SJSA1 (cell line): Measurements from ENCODE around the gene SOX4. TPM values are rescaled to one million over a fixed set of nuclear protein-coding genes. Genes with fewer than 3 reads are reported as not detected.
"Not testable (repeated sequence)": the region's sequence is repeated elsewhere in the genome, so short reads cannot be mapped to it uniquely, and the experiment has no call there.

ENCODE experiments used
- DNase-seq, 2 experiments: peaks; one replicate each; pipeline ENCODE4 v3.0.0-alpha.2; 2015 to 2020; ENCODE audit warnings: low spot score in 2 of 2, low read depth in 1 of 2
- H3K27ac ChIP-seq: fragments of 250-450 bp; sonication (Bioruptor Pico); 2 replicates; pipeline ENCODE4 v1.5.1; 2020; ENCODE audit warnings: mild to moderate bottlenecking, moderate library complexity
- H3K27me3 ChIP-seq: fragments of 250-450 bp; sonication (Bioruptor Pico); replicated peaks from 2 replicates; pipeline ENCODE4 v1.5.1; 2020; ENCODE audit warnings: mild to moderate bottlenecking, moderate library complexity
- H3K36me3 ChIP-seq: fragments of 250-450 bp; sonication (Bioruptor Pico); 2 replicates; pipeline ENCODE4 v1.5.1; 2020; ENCODE audit warnings: mild to moderate bottlenecking
- H3K4me1 ChIP-seq: fragments of 250-450 bp; sonication (Bioruptor Pico); replicated peaks from 2 replicates; pipeline ENCODE4 v1.6.1; 2021; ENCODE audit warnings: mild to moderate bottlenecking
- H3K4me3 ChIP-seq: fragments of 250-450 bp; sonication (Bioruptor Pico); 2 replicates; pipeline ENCODE4 v1.5.1; 2020; ENCODE audit warnings: mild to moderate bottlenecking
- H3K9me3 ChIP-seq: fragments of 250-450 bp; sonication (Bioruptor Pico); replicated peaks from 2 replicates; pipeline ENCODE4 v1.5.1; 2020; ENCODE audit warnings: mild to moderate bottlenecking
- total RNA-seq: library from RNA; depleted of rRNA; stranded (reverse); fragments of >200 nt; shearing (Covaris generic); gene quantifications from 2 replicates; pipeline ENCODE4 v1.2.3, GENCODE V29; 2014; rRNA removed

The SOX4 gene
- 32.3 and 34.1 TPM in 2 replicates for total RNA-seq

- peaks cover 36% of the 10 kb centered on the region for H3K36me3 ChIP-seq
- peak; percentile 96 to 98 for DNase-seq
- H3K27ac ChIP-seq = peak within 1 kb of the TSS; percentile 76
- H3K4me3 ChIP-seq = peak within 1 kb of the TSS; percentile 75
- H3K4me1 ChIP-seq = peaks cover 9% of the 10 kb centered on the region
- H3K27me3 ChIP-seq = no peaks in the 10 kb centered on the region
- no peaks in the 10 kb centered on the region for H3K9me3 ChIP-seq
Observed at GRCh38 chr6:21593412-21593926, at the start of gene SOX4. TSS of gene SOX4 (plus strand) at chr6:21593751. CDS start at chr6:21594535, 784 bp downstream.

GRCh38 chr6:21552286-21552685 lies 41.3 kb upstream of the SOX4 start:
- H3K4me1 ChIP-seq, H3K27me3 ChIP-seq, H3K27ac ChIP-seq, DNase-seq, H3K36me3 ChIP-seq, H3K9me3 ChIP-seq, H3K4me3 ChIP-seq: not testable (repeated sequence)

- no peaks in the 10 kb centered on the region for H3K27me3 ChIP-seq
- H3K36me3 ChIP-seq = no peaks in the 10 kb centered on the region
- no peak for DNase-seq
- no peak overlapping the region for H3K27ac ChIP-seq
- no peak overlapping the region for H3K4me3 ChIP-seq
- H3K4me1 ChIP-seq = no peaks in the 10 kb centered on the region
- peaks cover 2% of the 10 kb centered on the region; the same call in 1 of the 2 replicates for H3K9me3 ChIP-seq
Observed at GRCh38 chr6:21554286-21554685, 39.3 kb upstream of the SOX4 start.

- no peaks in the 10 kb centered on the region for H3K4me1 ChIP-seq
Observed at GRCh38 chr6:21555197-21555596, 38.4 kb upstream of the SOX4 start.

GRCh38 chr6:21556511-21556910 lies 37.0 kb upstream of the SOX4 start:
- Histone ChIP-seq H3K4me1 (no peaks in the 10 kb centered on the region), H3K9me3 (no peaks in the 10 kb centered on the region)
- no peak for DNase-seq

More at GRCh38 chr6:21555197-21555596, 38.4 kb upstream of the SOX4 start:
- Histone ChIP-seq H3K4me3 (no peak overlapping the region), H3K9me3 (no peaks in the 10 kb centered on the region; the same call in 1 of the 2 replicates), H3K27ac (no peak overlapping the region), H3K27me3 (no peaks in the 10 kb centered on the region), H3K36me3 (no peaks in the 10 kb centered on the region)
- no peak for DNase-seq

GRCh38 chr6:21556968-21557721 lies 36.4 kb upstream of the SOX4 start:
- Histone ChIP-seq H3K4me3 (no peak overlapping the region), H3K27me3 (no peaks in the 10 kb centered on the region), H3K27ac (no peak overlapping the region), H3K36me3 (no peaks in the 10 kb centered on the region), H3K4me1 (no peaks in the 10 kb centered on the region), H3K9me3 (no peaks in the 10 kb centered on the region)
- no peak for DNase-seq

More at GRCh38 chr6:21556511-21556910, 37.0 kb upstream of the SOX4 start:
- H3K4me3 ChIP-seq = no peak overlapping the region
- H3K27me3 ChIP-seq = no peaks in the 10 kb centered on the region
- no peak overlapping the region for H3K27ac ChIP-seq
- H3K36me3 ChIP-seq = no peaks in the 10 kb centered on the region

- DNase-seq = no peak
- no peaks in the 10 kb centered on the region for H3K36me3 ChIP-seq
Observed at GRCh38 chr6:21559238-21559637, 34.3 kb upstream of the SOX4 start.

GRCh38 chr6:21560249-21560648 lies 33.3 kb upstream of the SOX4 start:
- Histone ChIP-seq H3K27ac (no peak overlapping the region), H3K27me3 (no peaks in the 10 kb centered on the region)

More at GRCh38 chr6:21559238-21559637, 34.3 kb upstream of the SOX4 start:
- H3K4me1 ChIP-seq = no peaks in the 10 kb centered on the region
- H3K27ac ChIP-seq = no peak overlapping the region
- no peaks in the 10 kb centered on the region for H3K9me3 ChIP-seq
- H3K4me3 ChIP-seq = no peak overlapping the region
- H3K27me3 ChIP-seq = no peaks in the 10 kb centered on the region

GRCh38 chr6:21565431-21565830 lies 28.1 kb upstream of the SOX4 start:
- Histone ChIP-seq H3K27ac (no peak overlapping the region), H3K9me3 (no peaks in the 10 kb centered on the region), H3K36me3 (no peaks in the 10 kb centered on the region), H3K4me1 (no peaks in the 10 kb centered on the region), H3K27me3 (no peaks in the 10 kb centered on the region), H3K4me3 (no peak overlapping the region)
- no peak for DNase-seq

More at GRCh38 chr6:21560249-21560648, 33.3 kb upstream of the SOX4 start:
- Histone ChIP-seq H3K9me3 (no peaks in the 10 kb centered on the region), H3K4me1 (no peaks in the 10 kb centered on the region), H3K4me3 (no peak overlapping the region), H3K36me3 (no peaks in the 10 kb centered on the region)
- no peak for DNase-seq

- Histone ChIP-seq H3K27ac (no peak overlapping the region), H3K36me3 (no peaks in the 10 kb centered on the region), H3K4me1 (no peaks in the 10 kb centered on the region), H3K9me3 (peaks cover 3% of the 10 kb centered on the region), H3K27me3 (no peaks in the 10 kb centered on the region), H3K4me3 (no peak overlapping the region)
- no peak for DNase-seq
Observed at GRCh38 chr6:21578523-21578922, 15.0 kb upstream of the SOX4 start.

GRCh38 chr6:21582651-21583050 lies 10.9 kb upstream of the SOX4 start:
- Histone ChIP-seq H3K4me3 (no peak overlapping the region), H3K9me3 (peaks cover 3% of the 10 kb centered on the region), H3K27me3 (no peaks in the 10 kb centered on the region), H3K4me1 (peaks cover 5% of the 10 kb centered on the region), H3K36me3 (no peaks in the 10 kb centered on the region), H3K27ac (no peak overlapping the region)
- no peak for DNase-seq

GRCh38 chr6:21586300-21586699 lies 7.3 kb upstream of the SOX4 start:
- Histone ChIP-seq H3K4me3 (no peak overlapping the region), H3K9me3 (no peaks in the 10 kb centered on the region)

GRCh38 chr6:21586740-21587178 lies 6.8 kb upstream of the SOX4 start:
- H3K27me3 ChIP-seq = no peaks in the 10 kb centered on the region
- H3K27ac ChIP-seq = peak overlapping the region; percentile 64
- H3K9me3 ChIP-seq = no peaks in the 10 kb centered on the region
- H3K4me3 ChIP-seq = peak overlapping the region; percentile 55
- H3K4me1 ChIP-seq = peaks cover 5% of the 10 kb centered on the region
- no peaks in the 10 kb centered on the region for H3K36me3 ChIP-seq
- no peak for DNase-seq

More at GRCh38 chr6:21586300-21586699, 7.3 kb upstream of the SOX4 start:
- H3K36me3 ChIP-seq = no peaks in the 10 kb centered on the region
- peaks cover 5% of the 10 kb centered on the region for H3K4me1 ChIP-seq
- no peaks in the 10 kb centered on the region for H3K27me3 ChIP-seq
- no peak overlapping the region for H3K27ac ChIP-seq
- DNase-seq = no peak

- Histone ChIP-seq H3K4me1 (peaks cover 5% of the 10 kb centered on the region), H3K27me3 (no peaks in the 10 kb centered on the region), H3K4me3 (peak overlapping the region; percentile 55), H3K27ac (peak overlapping the region; percentile 64), H3K36me3 (no peaks in the 10 kb centered on the region), H3K9me3 (no peaks in the 10 kb centered on the region)
- peak; percentile 63 to 76 for DNase-seq
Observed at GRCh38 chr6:21587179-21587960, 6.2 kb upstream of the SOX4 start.
